Upper lobe of left lung (tissue), 4 donors: Measurements from ENCODE around the gene ACSL5.

Experiments
- EP300 ChIP-seq, 4 donors: sonication (generic); formaldehyde crosslinking; IDR thresholded peaks; one replicate each; pipeline ENCODE4 v1.5.1; 2017; ENCODE audit warnings: antibody characterized with exemption in 4 of 4, control low read depth in 2 of 4
- POLR2AphosphoS5 ChIP-seq, 2 donors: sonication (generic); formaldehyde crosslinking; IDR thresholded peaks; one replicate each; pipeline ENCODE4 v1.5.1; 2017; ENCODE audit warnings: antibody characterized with exemption in 2 of 2
- TF ChIP-seq, protein P1 (sequence below), 6 experiments: fragments of 450-650 bp in 4 of 6; fragments of 200-600 bp in 2 of 6; sonication (generic) in 2 of 6; IDR thresholded peaks; one replicate each; pipeline ENCODE4 v1.5.1; 2016 to 2019; ENCODE audit warnings: antibody characterized with exemption in 6 of 6

DNA sequence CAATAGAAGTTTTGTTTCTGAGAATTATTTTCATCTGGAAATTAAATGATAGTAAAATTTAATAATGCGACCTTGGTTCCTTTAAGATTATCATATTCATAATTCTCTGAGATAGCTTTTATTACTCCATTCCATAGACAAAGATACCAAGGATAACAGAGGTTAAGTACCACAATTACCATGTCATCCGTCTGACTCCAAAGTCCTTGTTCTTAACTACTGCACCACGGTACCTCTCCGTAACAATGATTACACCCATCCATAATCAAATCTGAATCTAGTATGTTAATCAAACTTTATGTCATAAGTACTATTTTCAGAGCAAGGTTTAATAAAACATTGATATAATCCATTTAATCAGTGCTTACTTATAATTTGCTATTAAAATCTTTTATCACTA is 64.4 kb downstream of the ACSL5 start:
- TF ChIP-seq, protein P1, sequence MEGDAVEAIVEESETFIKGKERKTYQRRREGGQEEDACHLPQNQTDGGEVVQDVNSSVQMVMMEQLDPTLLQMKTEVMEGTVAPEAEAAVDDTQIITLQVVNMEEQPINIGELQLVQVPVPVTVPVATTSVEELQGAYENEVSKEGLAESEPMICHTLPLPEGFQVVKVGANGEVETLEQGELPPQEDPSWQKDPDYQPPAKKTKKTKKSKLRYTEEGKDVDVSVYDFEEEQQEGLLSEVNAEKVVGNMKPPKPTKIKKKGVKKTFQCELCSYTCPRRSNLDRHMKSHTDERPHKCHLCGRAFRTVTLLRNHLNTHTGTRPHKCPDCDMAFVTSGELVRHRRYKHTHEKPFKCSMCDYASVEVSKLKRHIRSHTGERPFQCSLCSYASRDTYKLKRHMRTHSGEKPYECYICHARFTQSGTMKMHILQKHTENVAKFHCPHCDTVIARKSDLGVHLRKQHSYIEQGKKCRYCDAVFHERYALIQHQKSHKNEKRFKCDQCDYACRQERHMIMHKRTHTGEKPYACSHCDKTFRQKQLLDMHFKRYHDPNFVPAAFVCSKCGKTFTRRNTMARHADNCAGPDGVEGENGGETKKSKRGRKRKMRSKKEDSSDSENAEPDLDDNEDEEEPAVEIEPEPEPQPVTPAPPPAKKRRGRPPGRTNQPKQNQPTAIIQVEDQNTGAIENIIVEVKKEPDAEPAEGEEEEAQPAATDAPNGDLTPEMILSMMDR (IDR thresholded peaks at IDR 0.05): no peak
- no peak for TF ChIP-seq EP300 (IDR thresholded peaks at IDR 0.05)
- TF ChIP-seq POLR2AphosphoS5 (IDR thresholded peaks at IDR 0.05): no peak
